SK-N-SH (cell line): ENCODE data around the gene ADCY4. TPM values are rescaled to one million over a fixed set of nuclear protein-coding genes. Genes with fewer than 3 reads are reported as not detected.

Experiments used
- CTCF ChIA-PET: fragments of 300-600, 350-600 bp; formaldehyde crosslinking; extraction: SDS; loops from one replicate; lab custom pipeline; 2021; lab: Yijun Ruan, JAX
- POLR2A ChIA-PET: fragments of 350-600 bp; sonication (Branson Sonifier 250); formaldehyde crosslinking; extraction: SDS; loops from one replicate; lab custom pipeline; 2020; ENCODE audit warnings: antibody characterized with exemption, inconsistent platforms; lab: Yijun Ruan, JAX
- DNase-seq: peaks from one replicate; pipeline ENCODE4 v3.0.0; 2012
- H2AFZ ChIP-seq: fragments of 200-600 bp; sonication (generic); 2 replicates; pipeline ENCODE4 v1.8.1; 2016; ENCODE audit warnings: antibody characterized with exemption, mild to moderate bottlenecking, low read depth
- H3F3A ChIP-seq: fragments of 200-600 bp; sonication (generic); replicated peaks from 2 replicates; pipeline ENCODE3; 2016; ENCODE audit warnings: antibody characterized with exemption, mild to moderate bottlenecking; ENCODE audit not compliant: insufficient read depth
- H3K27ac ChIP-seq, 2 experiments: fragments of 200-500 bp in 1 of 2; fragments of 200-600 bp in 1 of 2; sonication (Bioruptor generic) in 1 of 2; sonication (generic), shearing (Covaris generic) in 1 of 2; 2 replicates each; pipeline versions ENCODE4 v1.5.1 to v1.6.1; 2014 to 2016; ENCODE audit warnings: low read depth in 2 of 2, inconsistent platforms in 1 of 2, low read length in 1 of 2, mild to moderate bottlenecking in 1 of 2, mixed read lengths in 1 of 2
- H3K27me3 ChIP-seq: fragments of 200-600 bp; sonication (generic), shearing (Covaris generic); 2 replicates; pipeline ENCODE4 v1.6.1; 2016; ENCODE audit warnings: mixed run types; ENCODE audit not compliant: insufficient read depth
- H3K36me3 ChIP-seq, 2 experiments: fragments of 200-500 bp in 1 of 2; fragments of 200-600 bp in 1 of 2; sonication (Bioruptor generic) in 1 of 2; sonication (generic) in 1 of 2; replicated peaks in 1 of 2; 2 replicates each; pipeline versions ENCODE3 to v1.5.1; 2014 to 2016; ENCODE audit warnings: low read length in 1 of 2, mild to moderate bottlenecking in 1 of 2; ENCODE audit not compliant: insufficient read depth in 2 of 2, control insufficient read depth in 1 of 2
- H3K4me1 ChIP-seq, 2 experiments: fragments of 200-500 bp in 1 of 2; fragments of 200-600 bp in 1 of 2; sonication (Bioruptor generic) in 1 of 2; sonication (generic), shearing (Covaris generic) in 1 of 2; 2 replicates each; pipeline versions ENCODE4 v1.5.1 to v1.6.1; 2014 to 2016; ENCODE audit warnings: low read depth in 1 of 2, low read length in 1 of 2, mixed run types in 1 of 2; ENCODE audit not compliant: insufficient read depth in 2 of 2, control insufficient read depth in 1 of 2
- H3K4me2 ChIP-seq: fragments of 200-600 bp; sonication (generic), shearing (Covaris generic); 2 replicates; pipeline ENCODE4 v1.6.1; 2017; ENCODE audit warnings: mixed run types
- H3K4me3 ChIP-seq, 2 experiments: fragments of 200-500 bp in 1 of 2; fragments of 200-600 bp in 1 of 2; sonication (Bioruptor generic) in 1 of 2; sonication (generic), shearing (Covaris generic) in 1 of 2; 2 replicates each; pipeline versions ENCODE4 v1.5.1 to v1.8.1; 2014 to 2016; ENCODE audit warnings: low read depth in 2 of 2, inconsistent platforms in 1 of 2, low read length in 1 of 2, mild to moderate bottlenecking in 1 of 2, mixed read lengths in 1 of 2, moderate library complexity in 1 of 2
- H3K79me2 ChIP-seq: fragments of 200-600 bp; sonication (generic); 2 replicates; pipeline ENCODE4 v1.8.1; 2017; ENCODE audit warnings: mild to moderate bottlenecking; ENCODE audit not compliant: insufficient read depth
- H3K9ac ChIP-seq: fragments of 200-600 bp; sonication (generic); 2 replicates; pipeline ENCODE4 v1.6.1; 2017; ENCODE audit warnings: mixed run types
- H3K9me2 ChIP-seq: fragments of 200-600 bp; sonication (generic); 2 replicates; pipeline ENCODE4 v1.6.1; 2017; ENCODE audit warnings: mixed run types
- H3K9me3 ChIP-seq: fragments of 200-600 bp; sonication (generic); 2 replicates; pipeline ENCODE4 v1.6.1; 2017; ENCODE audit warnings: mixed run types, mild to moderate bottlenecking, moderate library complexity
- H4K20me1 ChIP-seq: fragments of 200-600 bp; sonication (generic); 2 replicates; pipeline ENCODE4 v1.6.1; 2017; ENCODE audit warnings: mild to moderate bottlenecking, mixed run types; ENCODE audit not compliant: insufficient read depth
- CTCF ChIP-seq: fragments of 200-600 bp; sonication (generic); IDR thresholded peaks from 2 replicates; pipeline ENCODE4 v1.6.1; 2017; ENCODE audit warnings: antibody characterized with exemption, mild to moderate bottlenecking, moderate library complexity
- ELF1 ChIP-seq: IDR thresholded peaks from 2 replicates; pipeline ENCODE4 v1.4.0; 2012
- EP300 ChIP-seq, 2 experiments: IDR thresholded peaks; 2 replicates each; pipeline versions ENCODE4 v1.4.0 to v1.6.1; 2012; ENCODE audit warnings: borderline replicate concordance in 1 of 2, low read depth in 1 of 2, low read length in 1 of 2
- FOXJ3 ChIP-seq: sonication (generic); formaldehyde crosslinking; IDR thresholded peaks from 2 replicates; pipeline ENCODE4 v1.5.1; 2020; ENCODE audit warnings: mild to moderate bottlenecking, missing genetic modification reagents
- FOXM1 ChIP-seq: IDR thresholded peaks from 2 replicates; pipeline ENCODE4 v1.4.0; 2012; ENCODE audit warnings: low read depth, mild to moderate bottlenecking
- GABPA ChIP-seq: IDR thresholded peaks from 2 replicates; pipeline ENCODE4 v1.4.0; 2012; ENCODE audit warnings: low read depth, mild to moderate bottlenecking
- GATA2 ChIP-seq: sonication (generic); formaldehyde crosslinking; IDR thresholded peaks from 2 replicates; pipeline ENCODE4 v1.5.0; 2020; ENCODE audit warnings: mild to moderate bottlenecking, missing genetic modification reagents
- MAX ChIP-seq: IDR thresholded peaks from 2 replicates; pipeline ENCODE4 v1.4.0; 2012; ENCODE audit warnings: low read depth
- MEF2A ChIP-seq: IDR thresholded peaks from 2 replicates; pipeline ENCODE4 v1.4.0; 2012; ENCODE audit warnings: low read depth, borderline replicate concordance
- POLR2AphosphoS5 ChIP-seq: IDR thresholded peaks from 2 replicates; pipeline ENCODE4 v1.6.1; 2012; ENCODE audit warnings: low read depth, low read length
- RFX5 ChIP-seq: IDR thresholded peaks from 2 replicates; pipeline ENCODE4 v1.6.1; 2012; ENCODE audit warnings: mild to moderate bottlenecking, improper control_type of control experiment, low read length
- TAF1 ChIP-seq: IDR thresholded peaks from 2 replicates; pipeline ENCODE4 v1.6.1; 2012; ENCODE audit warnings: low read depth, mild to moderate bottlenecking, low read length, moderate library complexity, borderline replicate concordance
- TEAD4 ChIP-seq: IDR thresholded peaks from 2 replicates; pipeline ENCODE4 v1.4.0; 2012; ENCODE audit warnings: mild to moderate bottlenecking, borderline replicate concordance; ENCODE audit not compliant: insufficient read depth
- USF1 ChIP-seq: IDR thresholded peaks from 2 replicates; pipeline ENCODE4 v1.4.0; 2012; ENCODE audit warnings: low read depth, borderline replicate concordance
- USF2 ChIP-seq: fragments of 150-350 bp; IDR thresholded peaks from 2 replicates; pipeline ENCODE4 v1.6.1; 2017; ENCODE audit warnings: antibody characterized with exemption, low read length, low read depth, borderline replicate concordance
- YY1 ChIP-seq: IDR thresholded peaks from 2 replicates; pipeline ENCODE4 v1.4.0; 2012; ENCODE audit warnings: low read depth, mild to moderate bottlenecking
- WGBS: methylation state at CpG from one replicate; pipeline ENCODE4 v1.1.6; 2017; ENCODE audit warnings: low lambda C conversion rate; 5-methylcytosine and 5-hydroxymethylcytosine counted together
- polyA plus RNA-seq, 3 experiments: library from polyadenylated mRNA; depleted of rRNA; stranded (reverse); fragments of >200 nt; gene quantifications; 2 replicates each; pipeline ENCODE4 v1.2.3, GENCODE V29; 2012

Gene ADCY4
- polyA plus RNA-seq, 1 of the 3 experiments (the other 2 are of a cell fraction), result 0.08 TPM

- whole genome bisulfite sequencing, result 57% methylated on average over 5 of the region's 5 CpGs
- POLR2A ChIA-PET, result interaction anchor here (0.6 kb wide), 1 partner anchor 800 kb away, joined by 3 read pairs; no protein-coding TSS in a partner anchor
- DNase-seq, result no peak
Measured at GRCh38 chr14:24325041-24325530, 9.8 kb downstream of the ADCY4 start.

GRCh38 chr14:24324024-24324423 lies 10.8 kb downstream of the ADCY4 start:
- no peaks in the 10 kb centered on the region for H3K79me2 ChIP-seq
- POLR2A ChIA-PET, result no interaction called here

More at GRCh38 chr14:24325041-24325530, 9.8 kb downstream of the ADCY4 start:
- Histone ChIP-seq H3K9me3 (no peaks in the 10 kb centered on the region), H4K20me1 (no peaks in the 10 kb centered on the region), H3F3A (no peaks in the 10 kb centered on the region), H3K4me1 (no peaks in the 10 kb centered on the region), H3K9ac (no peak overlapping the region), H3K36me3 (no peaks in the 10 kb centered on the region), H3K4me3 (no peak overlapping the region), H3K27me3 (peaks cover under 1% of the 10 kb centered on the region; the same call in 1 of the 2 replicates), H2AFZ (no peak overlapping the region), H3K4me2 (no peak overlapping the region), H3K79me2 (no peaks in the 10 kb centered on the region), H3K27ac (no peak overlapping the region), H3K9me2 (no peaks in the 10 kb centered on the region)
- CTCF ChIA-PET, result interaction anchor here (0.6 to 14.6 kb wide), 6 partner anchors 8 to 112 kb away, joined by 4 to 115 read pairs (median 49); partner anchors contain the start of genes ADCY4, CIDEB, KHNYN and LTB4R
- TF ChIP-seq YY1, result no peak
- TF ChIP-seq TAF1, result no peak
- TF ChIP-seq FOXM1, result no peak
- no peak for TF ChIP-seq GATA2
- TF ChIP-seq MAX, result no peak
- no peak for TF ChIP-seq TEAD4
- TF ChIP-seq MEF2A, result no peak
- TF ChIP-seq POLR2AphosphoS5, result no peak
- TF ChIP-seq RFX5, result no peak

More at GRCh38 chr14:24324024-24324423, 10.8 kb downstream of the ADCY4 start:
- 48% methylated on average over 5 of the region's 6 CpGs for WGBS
- Histone ChIP-seq H3K36me3 (no peaks in the 10 kb centered on the region), H3K9me3 (no peaks in the 10 kb centered on the region), H4K20me1 (no peaks in the 10 kb centered on the region), H3K4me3 (no peak overlapping the region), H3K27ac (no peak overlapping the region), H2AFZ (no peak overlapping the region), H3K27me3 (peaks cover 11% of the 10 kb centered on the region; the same call in 1 of the 2 replicates), H3K9ac (no peak overlapping the region), H3F3A (no peaks in the 10 kb centered on the region), H3K4me1 (no peaks in the 10 kb centered on the region), H3K9me2 (no peaks in the 10 kb centered on the region), H3K4me2 (no peak overlapping the region)
- CTCF ChIA-PET, result interaction anchor here (1.0 to 14.6 kb wide), 6 partner anchors 9 to 113 kb away, joined by 4 to 115 read pairs (median 49); partner anchors contain the start of genes ADCY4, CIDEB, KHNYN and LTB4R
- DNase-seq, result no peak
- no peak for TF ChIP-seq USF1
- no peak for TF ChIP-seq FOXM1
- no peak for TF ChIP-seq ELF1
- no peak for TF ChIP-seq FOXJ3 (CRISPR knock-in tag)
- TF ChIP-seq GABPA, result no peak
- no peak for TF ChIP-seq USF2
- no peak for TF ChIP-seq EP300 (IDR thresholded peaks at IDR 0.05; ENCODE audit: borderline replicate concordance in 1 of 2, low read depth in 1 of 2, low read length in 1 of 2)
- TF ChIP-seq CTCF, result no peak
